ENCODE measurements around the gene MYO5B. TPM values are rescaled to one million over a fixed set of nuclear protein-coding genes. Genes with fewer than 3 reads are reported as not detected.

MYO5B gene
- total RNA-seq, 1 donor from 2014 or later = 31.3 TPM

DNA sequence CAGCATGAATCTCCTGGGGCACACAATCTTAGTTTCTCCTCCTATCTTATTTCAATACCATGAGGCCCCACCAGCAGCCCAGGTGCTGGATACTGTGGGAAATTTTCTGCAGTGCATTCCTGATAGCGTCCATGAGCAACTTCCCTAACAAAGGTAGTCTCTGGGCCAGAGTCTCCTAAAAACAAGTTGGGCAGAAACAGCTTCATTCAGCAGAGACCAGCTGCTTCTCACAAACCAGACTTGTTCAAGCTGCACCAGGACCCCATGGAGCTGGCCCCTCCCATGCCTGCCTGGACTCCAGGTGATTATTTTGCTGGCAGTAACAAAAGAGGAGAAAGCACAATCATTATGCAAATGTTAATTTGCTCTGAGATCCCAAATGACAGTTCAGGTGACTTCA, 31.4 kb downstream of the MYO5B start:
- Histone ChIP-seq H3K4me3 (ENCODE audit: low read depth, low read length) (no peak overlapping the region), H3K27me3 (ENCODE audit: control insufficient read depth, insufficient read depth, low read length) (no peaks in the 10 kb centered on the region), H3K36me3 (ENCODE audit: control insufficient read depth, insufficient read depth, low read length) (no peaks in the 10 kb centered on the region)
- DNase-seq (ENCODE audit: low read depth) (no peak), FAIRE-seq (no peak)
- TF ChIP-seq, protein P1, sequence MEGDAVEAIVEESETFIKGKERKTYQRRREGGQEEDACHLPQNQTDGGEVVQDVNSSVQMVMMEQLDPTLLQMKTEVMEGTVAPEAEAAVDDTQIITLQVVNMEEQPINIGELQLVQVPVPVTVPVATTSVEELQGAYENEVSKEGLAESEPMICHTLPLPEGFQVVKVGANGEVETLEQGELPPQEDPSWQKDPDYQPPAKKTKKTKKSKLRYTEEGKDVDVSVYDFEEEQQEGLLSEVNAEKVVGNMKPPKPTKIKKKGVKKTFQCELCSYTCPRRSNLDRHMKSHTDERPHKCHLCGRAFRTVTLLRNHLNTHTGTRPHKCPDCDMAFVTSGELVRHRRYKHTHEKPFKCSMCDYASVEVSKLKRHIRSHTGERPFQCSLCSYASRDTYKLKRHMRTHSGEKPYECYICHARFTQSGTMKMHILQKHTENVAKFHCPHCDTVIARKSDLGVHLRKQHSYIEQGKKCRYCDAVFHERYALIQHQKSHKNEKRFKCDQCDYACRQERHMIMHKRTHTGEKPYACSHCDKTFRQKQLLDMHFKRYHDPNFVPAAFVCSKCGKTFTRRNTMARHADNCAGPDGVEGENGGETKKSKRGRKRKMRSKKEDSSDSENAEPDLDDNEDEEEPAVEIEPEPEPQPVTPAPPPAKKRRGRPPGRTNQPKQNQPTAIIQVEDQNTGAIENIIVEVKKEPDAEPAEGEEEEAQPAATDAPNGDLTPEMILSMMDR (IDR thresholded peaks at IDR 0.05; ENCODE audit: insufficient read depth, low read length, severe bottlenecking) = no peak

- no peaks in the 10 kb centered on the region for H3K27me3 ChIP-seq (ENCODE audit: control insufficient read depth, insufficient read depth, low read length)
- DNase-seq (ENCODE audit: low read depth) = peak; percentile 38
- peak; percentile 50 for FAIRE-seq
- no peak overlapping the region for H3K4me3 ChIP-seq (ENCODE audit: low read depth, low read length)
- no peaks in the 10 kb centered on the region for H3K36me3 ChIP-seq (ENCODE audit: control insufficient read depth, insufficient read depth, low read length)
- TF ChIP-seq, protein P1 (IDR thresholded peaks at IDR 0.05; ENCODE audit: insufficient read depth, low read length, severe bottlenecking) = no peak
Observed at GRCh38 chr18:50162486-50163304, 32.3 kb downstream of the MYO5B start.

DNA sequence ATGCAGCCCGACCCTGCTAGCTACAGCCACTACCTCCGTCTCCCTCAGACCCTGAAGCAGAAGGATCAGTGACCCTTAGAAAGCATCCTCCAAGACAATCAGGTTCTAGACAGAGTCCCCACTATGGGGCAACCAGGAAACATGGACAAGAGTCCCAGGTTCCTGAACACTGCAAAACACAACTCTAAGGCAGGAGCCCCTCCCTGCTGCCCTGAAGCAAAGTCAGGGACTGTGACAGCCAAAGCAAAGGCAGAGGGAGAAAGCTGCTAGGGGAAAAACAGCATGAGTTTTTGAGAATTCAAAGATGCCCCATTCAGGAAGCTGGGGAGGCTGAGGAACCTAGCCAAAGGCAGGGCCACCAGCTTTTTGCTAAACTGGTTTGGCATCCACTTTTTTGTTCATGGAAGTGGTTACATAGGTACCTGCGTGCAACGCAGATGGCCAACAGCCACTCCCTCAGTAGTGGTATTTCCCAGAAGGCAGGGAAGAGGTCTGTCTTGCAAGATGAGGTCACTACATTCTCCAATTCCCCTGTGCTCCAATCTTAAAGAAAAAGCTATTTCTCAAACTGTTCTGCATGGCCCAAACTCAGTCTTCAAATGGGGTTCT, 33.2 kb downstream of the MYO5B start:
- no peak overlapping the region for H3K4me3 ChIP-seq (ENCODE audit: low read depth, low read length)
- DNase-seq (ENCODE audit: low read depth) = peak; percentile 84
- TF ChIP-seq, protein P1 (IDR thresholded peaks at IDR 0.05; ENCODE audit: insufficient read depth, low read length, severe bottlenecking) = no peak
- peak; percentile 79 for FAIRE-seq
- H3K36me3 ChIP-seq (ENCODE audit: control insufficient read depth, insufficient read depth, low read length) = no peaks in the 10 kb centered on the region
- no peaks in the 10 kb centered on the region for H3K27me3 ChIP-seq (ENCODE audit: control insufficient read depth, insufficient read depth, low read length)

DNA sequence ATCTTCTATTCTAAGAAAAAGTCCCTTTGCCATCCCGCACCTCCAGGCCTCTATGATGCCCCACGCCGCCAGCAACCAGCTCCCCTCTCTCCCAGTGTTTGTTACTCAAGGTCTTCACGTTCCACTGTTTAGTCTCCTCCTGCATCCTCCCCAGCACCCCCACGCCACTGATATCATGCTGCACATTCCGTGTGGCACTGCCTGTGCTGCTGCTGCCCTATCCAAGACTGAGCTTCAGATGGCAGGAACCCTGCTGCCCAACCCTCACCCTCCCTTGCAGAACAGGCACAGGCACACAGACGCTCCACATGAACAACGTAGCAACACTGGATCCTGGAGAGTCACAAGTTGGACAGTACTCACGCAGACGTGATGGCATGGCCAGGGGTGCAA, 35.3 kb downstream of the MYO5B start:
- DNase-seq (ENCODE audit: low read depth) = no peak
- FAIRE-seq = no peak
- H3K4me3 ChIP-seq (ENCODE audit: low read depth, low read length) = no peak overlapping the region

GRCh38 chr18:50158866-50159653, 35.9 kb downstream of the MYO5B start:
- Histone ChIP-seq H3K36me3 (ENCODE audit: control insufficient read depth, insufficient read depth, low read length) (no peaks in the 10 kb centered on the region), H3K4me3 (ENCODE audit: low read depth, low read length) (no peak overlapping the region), H3K27me3 (ENCODE audit: control insufficient read depth, insufficient read depth, low read length) (no peaks in the 10 kb centered on the region)
- FAIRE-seq = peak; percentile 76
- TF ChIP-seq, protein P1 (IDR thresholded peaks at IDR 0.05; ENCODE audit: insufficient read depth, low read length, severe bottlenecking) = no peak
- peak; percentile 81 for DNase-seq (ENCODE audit: low read depth)

More for the DNA sequence above, 35.3 kb downstream of the MYO5B start:
- Histone ChIP-seq H3K36me3 (ENCODE audit: control insufficient read depth, insufficient read depth, low read length) (no peaks in the 10 kb centered on the region), H3K27me3 (ENCODE audit: control insufficient read depth, insufficient read depth, low read length) (no peaks in the 10 kb centered on the region)
- TF ChIP-seq, protein P1 (IDR thresholded peaks at IDR 0.05; ENCODE audit: insufficient read depth, low read length, severe bottlenecking) = no peak
